ENCODE measurements around the gene GNB1L. TPM values are rescaled to one million over a fixed set of nuclear protein-coding genes. Genes with fewer than 3 reads are reported as not detected.

GNB1L gene
- polyA plus RNA-seq, 1 experiment: 3.6 TPM

GRCh38 chr22:19748991-19749664 is 105.5 kb downstream of the GNB1L start:
- Histone ChIP-seq H3K36me3 (ENCODE audit: control insufficient read depth, insufficient read depth, low read length) (no peaks in the 10 kb centered on the region), H3K27me3 (ENCODE audit: control insufficient read depth, insufficient read depth, low read length) (peaks cover 12% of the 10 kb centered on the region), H3K4me3 (ENCODE audit: low read depth, low read length) (no peak overlapping the region)
- ChIA-PET CTCF (interaction anchor here (0.7 kb wide), 1 partner anchor 9 kb away, joined by 3 read pairs; no protein-coding TSS in a partner anchor), POLR2A (no interaction called here)
- no peak for TF ChIP-seq CTCF (IDR thresholded peaks at IDR 0.05; ENCODE audit: insufficient read depth, low read depth, low read length)
- no peak for DNase-seq (ENCODE audit: low read depth)

GRCh38 chr22:19748139-19748538 is 106.5 kb downstream of the GNB1L start:
- TF ChIP-seq CTCF (IDR thresholded peaks at IDR 0.05; ENCODE audit: insufficient read depth, low read depth, low read length): no peak
- POLR2A ChIA-PET: no interaction called here
- CTCF ChIA-PET: interaction anchor here (9.0 kb wide), 1 partner anchor 17 kb away, joined by 49 read pairs; no protein-coding TSS in a partner anchor
- peaks cover 4% of the 10 kb centered on the region for H3K27me3 ChIP-seq (ENCODE audit: control insufficient read depth, insufficient read depth, low read length)
- DNase-seq (ENCODE audit: low read depth): no peak
- H3K36me3 ChIP-seq (ENCODE audit: control insufficient read depth, insufficient read depth, low read length): no peaks in the 10 kb centered on the region
- H3K4me3 ChIP-seq (ENCODE audit: low read depth, low read length): no peak overlapping the region

DNA sequence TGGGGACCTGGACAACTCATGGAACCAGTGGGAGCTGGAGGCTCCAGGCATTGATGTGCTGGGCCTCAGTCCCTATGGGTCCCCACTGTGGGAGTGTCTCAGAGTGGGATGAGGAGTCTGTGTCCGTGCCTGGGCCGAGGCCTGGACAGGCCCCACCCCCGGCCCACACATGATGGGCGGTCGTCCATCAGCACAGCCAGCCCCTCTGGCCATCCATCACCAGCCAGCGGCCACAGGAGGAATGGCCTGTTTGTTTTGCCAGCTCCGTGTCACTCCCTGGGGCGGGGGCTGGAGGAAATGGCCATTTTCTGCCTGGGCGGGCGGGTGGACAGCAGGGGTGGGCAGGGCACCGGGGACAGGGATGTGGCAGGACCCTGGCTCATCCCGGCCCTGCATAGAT is 107.1 kb downstream of the GNB1L start:
- no peak for TF ChIP-seq CTCF (IDR thresholded peaks at IDR 0.05; ENCODE audit: insufficient read depth, low read depth, low read length)
- POLR2A ChIA-PET: no interaction called here
- no peak overlapping the region for H3K4me3 ChIP-seq (ENCODE audit: low read depth, low read length)
- CTCF ChIA-PET: interaction anchor here (9.0 kb wide), 1 partner anchor 17 kb away, joined by 49 read pairs; no protein-coding TSS in a partner anchor
- DNase-seq (ENCODE audit: low read depth): no peak
- H3K27me3 ChIP-seq (ENCODE audit: control insufficient read depth, insufficient read depth, low read length): peaks cover 4% of the 10 kb centered on the region
- H3K36me3 ChIP-seq (ENCODE audit: control insufficient read depth, insufficient read depth, low read length): no peaks in the 10 kb centered on the region

DNA sequence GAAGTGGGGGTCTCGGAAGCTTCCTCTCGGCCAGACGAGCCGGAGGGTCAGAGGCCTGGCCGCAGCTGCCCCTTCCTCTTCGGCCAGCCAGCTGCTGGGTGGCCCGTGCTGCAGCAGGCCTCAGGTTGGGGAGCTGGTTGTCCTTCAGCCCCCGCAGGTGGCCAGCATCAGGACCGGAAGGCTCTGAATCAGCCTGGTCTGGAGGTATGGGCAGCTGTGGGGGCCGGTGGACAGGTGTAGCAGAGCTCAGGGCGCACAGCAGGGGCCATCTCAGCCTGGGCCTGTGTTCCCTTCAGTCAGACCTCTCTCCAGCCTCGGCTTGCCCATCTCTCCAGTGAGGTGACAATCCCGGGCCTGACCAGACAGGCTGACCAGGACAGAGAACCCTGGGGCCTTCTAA is 107.9 kb downstream of the GNB1L start:
- no peak for TF ChIP-seq CTCF (IDR thresholded peaks at IDR 0.05; ENCODE audit: insufficient read depth, low read depth, low read length)
- POLR2A ChIA-PET: no interaction called here
- peaks cover 4% of the 10 kb centered on the region for H3K27me3 ChIP-seq (ENCODE audit: control insufficient read depth, insufficient read depth, low read length)
- no peaks in the 10 kb centered on the region for H3K36me3 ChIP-seq (ENCODE audit: control insufficient read depth, insufficient read depth, low read length)
- CTCF ChIA-PET: interaction anchor here (0.6 to 9.0 kb wide), 3 partner anchors 16 to 163 kb away, joined by 5 to 49 read pairs (median 9); no protein-coding TSS in a partner anchor
- H3K4me3 ChIP-seq (ENCODE audit: low read depth, low read length): no peak overlapping the region
- no peak for DNase-seq (ENCODE audit: low read depth)

DNA sequence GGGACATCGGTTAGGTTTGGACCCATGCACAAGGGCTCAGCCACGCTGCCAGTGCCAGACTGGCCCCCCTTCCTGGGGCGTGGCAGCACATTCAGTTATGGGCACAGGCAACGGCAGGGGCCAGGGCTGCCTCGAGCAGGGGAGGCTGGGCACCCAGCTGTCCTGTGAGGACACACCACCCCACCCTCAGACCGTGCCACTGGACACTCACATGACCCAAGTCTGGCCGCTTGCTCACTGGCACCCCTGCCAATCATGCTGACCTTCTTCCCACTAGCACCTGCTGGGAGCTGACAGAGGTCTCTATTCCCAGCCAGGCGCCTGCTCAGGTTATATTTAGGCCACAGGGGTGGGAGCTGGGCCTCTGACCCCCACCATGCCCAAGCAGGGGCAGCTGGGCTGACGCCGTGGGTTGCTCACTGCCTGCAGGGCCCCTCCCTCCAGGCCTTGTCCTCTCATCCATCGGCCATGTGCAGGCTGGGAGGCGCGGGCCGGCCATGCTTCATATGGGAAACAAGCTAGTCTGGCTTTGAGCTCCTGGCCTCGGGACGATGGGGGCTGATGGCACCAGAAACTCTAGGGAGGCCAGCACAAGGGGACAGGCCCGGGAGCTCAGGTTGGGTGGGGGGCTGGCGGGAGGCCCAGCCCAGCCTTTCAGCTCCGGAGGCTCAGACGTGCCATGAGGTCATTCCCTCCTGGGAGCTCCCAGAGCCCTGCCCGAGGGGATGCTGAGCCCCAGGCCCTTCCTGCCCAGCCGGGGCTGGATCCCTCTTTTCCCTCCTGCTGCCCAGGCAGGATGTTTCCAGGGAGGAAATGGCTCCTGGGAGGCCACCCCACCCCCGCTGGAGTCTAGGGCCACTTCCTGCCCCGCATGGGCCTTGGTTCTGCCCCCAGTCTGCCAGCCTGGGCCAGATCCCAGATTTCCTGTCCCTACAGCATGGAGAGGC is 109.2 kb downstream of the GNB1L start:
- TF ChIP-seq CTCF (IDR thresholded peaks at IDR 0.05; ENCODE audit: insufficient read depth, low read depth, low read length): no peak
- CTCF ChIA-PET: interaction anchor here (1.2 to 9.0 kb wide), 3 partner anchors 11 to 165 kb away, joined by 3 to 49 read pairs (median 9); no protein-coding TSS in a partner anchor
- no peak for DNase-seq (ENCODE audit: low read depth)
- no peak overlapping the region for H3K4me3 ChIP-seq (ENCODE audit: low read depth, low read length)
- no peaks in the 10 kb centered on the region for H3K36me3 ChIP-seq (ENCODE audit: control insufficient read depth, insufficient read depth, low read length)
- POLR2A ChIA-PET: no interaction called here
- peaks cover 4% of the 10 kb centered on the region for H3K27me3 ChIP-seq (ENCODE audit: control insufficient read depth, insufficient read depth, low read length)

All from BJ (cell line).